DND-41 (cell line): Measurements from ENCODE around the gene TPGS2.

Experiments used
- ATAC-seq: fragments of 200-7000 bp; cut with Tn5 transposase; 3 replicates; pipeline ENCODE4 v1.9.1; 2021; ENCODE audit warnings: low read depth; ENCODE audit not compliant: insufficient read depth
- DNase-seq: peaks from one replicate; pipeline ENCODE4 v3.0.0-alpha.2; 2020
- H2AFZ ChIP-seq: 2 replicates; pipeline ENCODE4 v1.6.0; 2012; ENCODE audit warnings: low read depth, low read length
- H3K27ac ChIP-seq: 2 replicates; pipeline ENCODE4 v1.5.1; 2012; ENCODE audit warnings: low read length, inconsistent platforms
- H3K27me3 ChIP-seq: fragments of 200-600 bp; sonication (generic); 2 replicates; pipeline ENCODE4 v1.6.0; 2012; ENCODE audit warnings: low read length, mild to moderate bottlenecking, inconsistent platforms; ENCODE audit not compliant: insufficient read depth, poor library complexity
- H3K36me3 ChIP-seq: 2 replicates; pipeline ENCODE4 v1.5.1; 2012; ENCODE audit warnings: low read length, inconsistent platforms; ENCODE audit not compliant: insufficient read depth
- H3K4me1 ChIP-seq: 2 replicates; pipeline ENCODE4 v1.5.1; 2012; ENCODE audit warnings: mild to moderate bottlenecking, low read length; ENCODE audit not compliant: insufficient read depth
- H3K4me2 ChIP-seq: 2 replicates; pipeline ENCODE4 v1.6.0; 2012; ENCODE audit warnings: mild to moderate bottlenecking, moderate library complexity, low read length, inconsistent platforms; ENCODE audit not compliant: insufficient read depth
- H3K4me3 ChIP-seq, 2 experiments: fragments of 200-600 bp in 1 of 2; shearing (Covaris generic) in 1 of 2; 2 replicates each; pipeline ENCODE4 v1.5.1; 2012 to 2016; ENCODE audit warnings: inconsistent platforms in 2 of 2, low read length in 2 of 2, mild to moderate bottlenecking in 2 of 2, low read depth in 1 of 2, moderate library complexity in 1 of 2
- H3K79me2 ChIP-seq: 2 replicates; pipeline ENCODE4 v1.6.0; 2012; ENCODE audit warnings: low read length, inconsistent platforms; ENCODE audit not compliant: insufficient read depth
- H3K9ac ChIP-seq: 2 replicates; pipeline ENCODE4 v1.6.0; 2012; ENCODE audit warnings: low read depth, mild to moderate bottlenecking, inconsistent platforms, low read length, moderate library complexity
- H3K9me3 ChIP-seq: 2 replicates; pipeline ENCODE4 v1.5.1; 2012; ENCODE audit warnings: low read length, moderate library complexity, mild to moderate bottlenecking, inconsistent platforms; ENCODE audit not compliant: insufficient read depth, severe bottlenecking
- H4K20me1 ChIP-seq: 2 replicates; pipeline ENCODE4 v1.6.0; 2012; ENCODE audit warnings: low read length; ENCODE audit not compliant: insufficient read depth
- CTCF ChIP-seq: IDR thresholded peaks from 2 replicates; pipeline ENCODE4 v1.5.1; 2012; ENCODE audit warnings: borderline replicate concordance, low read length, moderate library complexity, mild to moderate bottlenecking; ENCODE audit not compliant: poor library complexity, severe bottlenecking; ENCODE audit errors: extremely low read depth
- EZH2 ChIP-seq: IDR thresholded peaks from 3 replicates; pipeline ENCODE4 v1.6.1; 2012; ENCODE audit warnings: borderline replicate concordance, low read depth, mild to moderate bottlenecking, moderate library complexity, low read length, inconsistent platforms; ENCODE audit not compliant: severe bottlenecking

Gene TPGS2

GRCh38 chr18:36867056-36867455 is 38.3 kb upstream of the TPGS2 start:
- DNase-seq (no peak), ATAC-seq (no peak)

GRCh38 chr18:36862182-36862581 is 33.4 kb upstream of the TPGS2 start:
- no peaks in the 10 kb centered on the region for H3K36me3 ChIP-seq

More at GRCh38 chr18:36867056-36867455, 38.3 kb upstream of the TPGS2 start:
- Histone ChIP-seq H3K4me3 (no peak overlapping the region), H3K79me2 (no peaks in the 10 kb centered on the region), H2AFZ (no peak overlapping the region), H3K9me3 (no peaks in the 10 kb centered on the region), H3K9ac (no peak overlapping the region), H3K27me3 (no peaks in the 10 kb centered on the region), H3K4me2 (no peak overlapping the region), H4K20me1 (no peaks in the 10 kb centered on the region), H3K36me3 (no peaks in the 10 kb centered on the region), H3K4me1 (no peaks in the 10 kb centered on the region), H3K27ac (no peak overlapping the region)
- TF ChIP-seq EZH2 (no peak), CTCF (no peak)

GRCh38 chr18:36856815-36857214 is 28.0 kb upstream of the TPGS2 start:
- Histone ChIP-seq H3K4me1 (no peaks in the 10 kb centered on the region), H4K20me1 (no peaks in the 10 kb centered on the region), H3K9ac (no peak overlapping the region), H3K4me2 (no peak overlapping the region), H3K27me3 (no peaks in the 10 kb centered on the region), H3K27ac (no peak overlapping the region), H2AFZ (no peak overlapping the region), H3K79me2 (no peaks in the 10 kb centered on the region), H3K4me3 (no peak overlapping the region), H3K36me3 (peaks cover 9% of the 10 kb centered on the region; the same call in 1 of the 2 replicates), H3K9me3 (peaks cover 6% of the 10 kb centered on the region)
- TF ChIP-seq EZH2: no peak
- no peak for TF ChIP-seq CTCF
- ATAC-seq: no peak
- no peak for DNase-seq

More at GRCh38 chr18:36862182-36862581, 33.4 kb upstream of the TPGS2 start:
- H3K9me3 ChIP-seq: no peaks in the 10 kb centered on the region
- H4K20me1 ChIP-seq: no peaks in the 10 kb centered on the region
- H3K79me2 ChIP-seq: no peaks in the 10 kb centered on the region
- H3K4me3 ChIP-seq: no peak overlapping the region
- H3K4me2 ChIP-seq: no peak overlapping the region
- no peak overlapping the region for H3K27ac ChIP-seq
- DNase-seq: no peak
- no peaks in the 10 kb centered on the region for H3K4me1 ChIP-seq
- no peak overlapping the region for H2AFZ ChIP-seq
- no peak overlapping the region for H3K9ac ChIP-seq
- no peaks in the 10 kb centered on the region for H3K27me3 ChIP-seq
- TF ChIP-seq EZH2: no peak
- TF ChIP-seq CTCF: no peak
- ATAC-seq: no peak

GRCh38 chr18:36851202-36851590 is 22.4 kb upstream of the TPGS2 start:
- TF ChIP-seq CTCF (no peak), EZH2 (no peak)

More at GRCh38 chr18:36851202-36851590, 22.4 kb upstream of the TPGS2 start:
- Histone ChIP-seq H3K9ac (no peak overlapping the region), H3K9me3 (peaks cover 6% of the 10 kb centered on the region), H3K27me3 (no peaks in the 10 kb centered on the region), H3K79me2 (no peaks in the 10 kb centered on the region), H3K4me2 (no peak overlapping the region), H2AFZ (no peak overlapping the region), H4K20me1 (no peaks in the 10 kb centered on the region), H3K36me3 (peaks cover 9% of the 10 kb centered on the region; the same call in 1 of the 2 replicates), H3K4me3 (no peak overlapping the region), H3K27ac (no peak overlapping the region), H3K4me1 (no peaks in the 10 kb centered on the region)
- DNase-seq (no peak), ATAC-seq (no peak)
